ENCODE results near the gene OR3A2.
"Not testable (repeated sequence)": the region's sequence is repeated elsewhere in the genome, so short reads cannot be mapped to it uniquely, and the experiment has no call there.

OR3A2 gene

DNA sequence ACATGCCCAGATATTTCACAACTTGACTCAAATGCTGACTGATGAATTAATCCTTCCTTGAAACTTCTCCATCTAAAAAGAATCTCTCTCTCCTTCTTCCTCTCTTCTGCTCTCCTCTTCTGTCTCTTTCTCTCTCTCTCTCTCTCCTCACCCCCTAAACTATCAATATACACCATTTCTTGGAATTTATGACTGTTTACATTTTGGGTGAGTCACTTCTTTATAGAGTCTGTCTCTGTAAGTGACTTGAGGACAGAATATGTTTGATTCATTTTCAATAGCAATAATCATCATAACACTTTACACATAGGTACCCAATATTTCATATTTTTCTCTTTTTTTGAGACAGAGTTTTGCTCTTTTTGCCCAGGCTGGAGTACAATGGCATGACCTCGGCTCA lies 103.2 kb downstream of the OR3A2 start:
- no peak for DNase-seq

DNA sequence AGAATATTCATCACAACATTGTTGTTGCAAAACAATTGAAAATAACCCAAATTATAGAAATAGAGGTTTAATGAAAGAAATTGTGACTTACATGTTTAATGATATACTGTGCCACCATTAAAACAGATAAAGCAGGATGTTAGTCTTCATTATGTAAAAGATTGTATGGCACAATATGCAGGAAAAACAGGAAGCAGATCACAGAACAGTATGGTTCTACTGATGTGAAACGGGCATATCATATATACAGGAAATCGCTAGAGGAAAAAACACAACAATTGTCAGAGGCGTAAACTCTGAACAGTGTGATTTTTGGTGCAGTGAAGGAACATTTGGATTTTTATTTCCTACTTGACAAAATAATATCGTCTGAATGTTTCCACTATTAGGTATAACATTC lies 110.0 kb downstream of the OR3A2 start:
- no peak for DNase-seq

DNA sequence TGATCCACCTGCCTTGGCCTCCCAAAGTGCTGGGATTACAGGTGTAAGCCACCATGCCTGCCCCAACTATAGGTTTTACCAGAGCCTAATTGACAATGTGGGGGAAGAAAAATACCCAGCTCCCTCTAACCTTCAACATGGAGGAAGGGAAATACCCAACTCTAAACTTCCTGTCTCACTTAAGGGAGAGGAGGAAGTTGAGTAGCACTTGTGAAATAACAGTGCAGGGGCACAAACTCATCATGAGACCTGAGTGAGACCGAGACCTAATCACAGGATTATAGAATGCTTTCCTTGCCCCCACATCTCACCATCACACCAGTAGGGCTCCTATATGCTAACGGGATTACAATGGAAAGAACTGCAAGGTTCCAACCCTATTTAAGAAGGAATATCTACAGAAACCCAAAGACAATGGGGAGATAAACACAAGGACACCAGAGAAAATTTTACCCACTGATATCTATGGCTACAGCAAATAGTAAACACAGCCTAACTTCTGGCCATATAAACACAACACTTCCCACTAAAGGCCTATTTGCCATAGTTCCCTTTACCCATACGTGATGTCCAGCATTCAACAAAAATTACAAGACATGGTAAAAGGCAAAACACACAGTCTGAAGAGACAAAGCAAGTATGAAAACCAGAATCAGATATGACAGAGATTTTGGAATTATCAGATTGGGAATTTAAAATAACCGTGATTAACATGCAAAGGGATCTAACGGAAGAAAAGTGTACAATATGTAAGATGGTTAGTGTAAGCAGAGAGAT lies 114.8 kb downstream of the OR3A2 start:
- DNase-seq: no peak

DNA sequence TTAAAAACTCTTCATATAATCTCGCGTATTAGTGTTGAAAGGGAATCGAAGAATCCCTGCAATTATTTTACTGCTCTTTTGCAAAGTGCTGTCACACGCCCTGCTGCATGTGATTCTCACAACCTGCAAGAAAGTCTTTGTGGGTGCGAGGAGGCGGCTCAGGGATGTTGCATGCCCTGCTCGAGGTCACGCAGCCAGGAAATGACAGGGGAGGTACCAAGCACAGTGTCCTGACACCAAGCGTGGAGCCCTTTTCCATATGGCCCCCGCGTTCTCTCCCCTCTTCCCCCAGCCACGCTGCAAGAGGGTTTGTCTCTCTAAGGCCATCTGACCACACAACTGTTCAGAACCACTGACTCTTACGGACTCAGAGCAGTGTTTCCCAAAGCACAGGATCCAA lies 125.5 kb downstream of the OR3A2 start:
- no peak for DNase-seq

DNA sequence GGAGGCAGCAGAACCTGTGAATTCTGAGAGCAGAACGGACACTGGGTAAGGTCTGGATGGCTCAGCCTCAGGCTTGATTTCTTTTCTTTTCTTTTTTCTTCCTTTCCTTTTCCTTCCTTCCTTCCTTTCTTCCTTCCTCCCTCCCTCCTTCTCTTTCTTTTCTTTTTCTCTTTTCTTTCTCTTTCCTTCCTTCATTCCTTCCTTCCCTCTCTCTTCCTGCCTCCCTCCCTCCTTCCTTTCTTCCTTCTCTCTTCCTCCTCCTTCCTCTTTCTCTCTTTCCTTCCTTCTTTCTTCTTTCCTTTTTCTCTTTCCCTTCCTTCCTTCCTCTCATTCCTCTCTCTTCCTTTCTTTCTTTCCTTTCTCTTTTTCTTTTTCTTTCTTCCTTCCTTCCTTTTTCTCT lies 125.9 kb downstream of the OR3A2 start:
- DNase-seq: no peak

DNA sequence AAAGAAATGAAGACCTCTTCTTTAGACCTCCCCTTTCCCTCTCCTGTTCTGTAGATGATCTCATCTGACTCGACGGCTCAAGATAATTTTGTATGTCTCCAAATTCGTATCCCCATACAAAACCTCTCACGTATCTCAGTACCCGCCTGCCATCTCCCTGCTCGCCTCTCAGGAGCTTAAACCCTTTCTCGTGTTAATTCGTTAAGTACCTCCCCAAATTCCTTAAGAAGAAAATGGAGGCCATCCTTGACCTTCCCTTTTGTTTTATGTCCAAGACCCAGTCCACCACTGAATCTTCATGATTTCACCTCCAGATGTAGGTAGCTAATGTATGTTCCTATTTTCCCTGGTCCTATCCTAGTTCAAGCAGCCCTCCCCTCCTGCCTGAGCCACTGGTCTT lies 129.5 kb downstream of the OR3A2 start:
- DNase-seq: no peak

DNA sequence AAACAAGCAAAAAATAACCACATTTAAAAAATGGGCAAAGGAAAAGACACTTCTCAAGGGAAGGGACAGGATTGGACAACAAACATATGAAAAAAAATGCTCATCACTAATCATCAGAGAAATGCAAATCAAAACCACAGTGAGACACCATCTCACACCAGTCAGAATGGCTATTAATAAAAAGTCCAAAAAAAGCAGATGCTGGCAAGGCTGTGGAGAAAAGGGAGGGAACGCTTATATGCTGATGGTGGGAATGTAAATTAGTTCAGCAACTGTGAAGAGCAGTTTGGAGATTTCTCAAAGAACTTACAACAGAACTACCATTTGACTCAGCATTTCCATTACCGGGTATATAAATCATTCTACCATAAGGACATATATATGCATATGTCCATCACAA lies 137.1 kb downstream of the OR3A2 start:
- DNase-seq: not testable (repeated sequence)

DNA sequence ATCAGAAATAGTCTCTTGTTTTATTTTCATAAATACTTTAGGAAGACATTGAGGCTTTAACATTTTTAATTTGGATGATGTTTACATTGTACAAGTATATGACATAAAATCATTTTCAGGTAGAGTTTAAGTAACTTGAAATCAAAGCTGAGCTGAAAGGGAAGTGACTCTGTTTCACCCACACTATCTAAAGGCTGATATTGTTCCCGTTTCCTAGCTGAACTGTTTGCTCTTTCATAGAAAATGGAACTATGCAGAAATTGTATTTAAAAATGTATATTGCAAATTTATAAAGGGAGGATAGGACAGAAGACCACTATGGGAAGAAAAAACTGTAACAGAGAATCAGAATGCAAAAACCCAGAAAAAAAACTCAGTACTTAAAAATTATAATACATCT lies 141.3 kb downstream of the OR3A2 start:
- not testable (repeated sequence) for DNase-seq

DNA sequence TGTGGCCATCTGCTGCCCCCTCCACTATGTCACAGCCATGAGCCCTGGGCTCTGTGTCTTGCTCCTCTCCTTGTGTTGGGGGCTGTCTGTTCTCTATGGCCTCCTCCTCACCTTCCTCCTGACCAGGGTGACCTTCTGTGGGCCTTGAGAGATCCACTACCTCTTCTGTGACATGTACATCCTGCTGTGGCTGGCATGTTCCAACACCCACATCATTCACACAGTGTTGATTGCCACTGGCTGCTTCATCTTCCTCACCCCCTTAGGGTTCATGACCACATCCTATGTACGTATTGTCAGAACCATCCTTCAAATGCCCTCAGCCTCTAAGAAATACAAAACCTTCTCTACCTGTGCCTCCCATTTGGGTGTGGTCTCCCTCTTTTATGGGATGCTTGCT lies 145.1 kb downstream of the OR3A2 start:
- not testable (repeated sequence) for DNase-seq

DNA sequence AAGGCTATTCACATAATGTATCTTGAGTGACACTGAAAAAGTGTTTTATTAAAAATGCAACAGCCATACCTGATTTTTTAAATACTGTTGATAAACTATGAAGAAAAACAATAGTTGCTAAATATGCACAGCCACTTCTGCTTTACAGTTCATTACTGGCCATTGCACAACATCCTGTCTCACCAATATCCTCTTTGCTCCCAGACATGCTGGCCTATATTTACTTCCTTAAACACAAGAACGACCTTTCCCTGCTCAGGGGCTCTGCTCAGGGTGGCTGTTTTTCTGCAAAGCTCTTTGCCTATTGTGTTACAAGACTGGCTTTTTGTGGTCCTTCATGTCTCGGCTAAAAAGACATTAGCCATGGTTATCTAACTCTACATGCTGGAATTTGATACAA lies 147.4 kb downstream of the OR3A2 start:
- not testable (repeated sequence) for DNase-seq

DNA sequence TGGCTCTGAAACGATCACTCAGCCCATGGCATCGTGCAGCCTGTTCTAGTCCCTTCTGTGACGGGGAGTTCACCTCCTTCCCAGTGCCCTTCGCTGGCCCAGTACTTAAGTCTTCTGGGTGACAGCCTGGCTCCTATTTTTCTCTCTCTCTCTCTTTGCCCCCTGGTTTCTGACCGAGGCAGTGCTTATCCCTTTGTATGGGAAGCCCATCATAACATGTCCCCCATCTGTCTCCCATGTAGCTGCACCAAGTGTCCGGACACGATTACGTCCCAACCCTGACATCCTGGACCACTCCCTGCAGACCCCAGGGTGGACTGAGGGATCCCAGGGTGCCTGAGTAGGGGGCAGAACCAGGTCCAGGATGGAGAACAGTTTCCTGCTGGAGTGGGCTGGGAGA lies 153.8 kb downstream of the OR3A2 start:
- DNase-seq: not testable (repeated sequence)
